ENCODE measurements around the gene IRF2.

Gene IRF2

GRCh38 chr4:184439386-184439785 lies 35.0 kb downstream of the IRF2 start:
- TF ChIP-seq CTCF (IDR thresholded peaks at IDR 0.05) = no peak
- DNase-seq (ENCODE audit: low spot score) = no peak
- Histone ChIP-seq H3K4me3 (no peak overlapping the region), H3K27ac (no peak overlapping the region)

GRCh38 chr4:184438375-184438774 lies 36.0 kb downstream of the IRF2 start:
- no peak overlapping the region for H3K4me3 ChIP-seq
- TF ChIP-seq CTCF (IDR thresholded peaks at IDR 0.05) = no peak
- no peak for DNase-seq (ENCODE audit: low spot score)
- no peak overlapping the region for H3K27ac ChIP-seq

- no peak overlapping the region for H3K4me3 ChIP-seq
- no peak overlapping the region for H3K27ac ChIP-seq
- DNase-seq (ENCODE audit: low spot score) = no peak
- TF ChIP-seq CTCF (IDR thresholded peaks at IDR 0.05) = no peak
Observed at GRCh38 chr4:184437565-184438265, 36.6 kb downstream of the IRF2 start.

DNA sequence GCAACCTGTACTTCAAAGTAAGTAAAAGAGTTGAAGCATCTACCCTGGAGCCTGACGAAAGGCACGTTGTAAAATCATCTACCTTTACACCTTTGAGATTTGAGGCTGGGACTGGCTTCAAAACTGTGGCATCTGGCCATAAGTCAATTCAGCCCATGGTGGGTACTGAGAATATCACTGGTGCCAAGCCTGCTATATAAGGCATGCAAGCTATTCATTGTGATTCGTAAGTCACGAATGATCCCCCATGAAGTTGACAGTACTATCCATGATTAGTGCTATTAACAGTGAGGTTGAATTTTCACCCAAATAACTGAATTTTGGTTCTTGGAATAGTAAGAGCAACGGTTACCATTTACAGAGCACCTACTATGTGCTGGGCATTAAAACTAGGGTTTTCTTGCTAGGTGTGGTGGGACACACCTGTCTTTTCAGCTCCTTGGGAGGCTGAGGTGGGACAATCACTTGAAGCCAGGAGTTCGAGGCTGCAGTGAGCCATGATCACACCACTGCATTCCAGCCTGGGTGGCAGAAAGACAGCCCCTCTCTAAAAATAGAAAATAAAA lies 39.8 kb downstream of the IRF2 start:
- TF ChIP-seq CTCF (IDR thresholded peaks at IDR 0.05) = no peak
- Histone ChIP-seq H3K4me3 (no peak overlapping the region), H3K27ac (no peak overlapping the region)
- DNase-seq (ENCODE audit: low spot score) = no peak

DNA sequence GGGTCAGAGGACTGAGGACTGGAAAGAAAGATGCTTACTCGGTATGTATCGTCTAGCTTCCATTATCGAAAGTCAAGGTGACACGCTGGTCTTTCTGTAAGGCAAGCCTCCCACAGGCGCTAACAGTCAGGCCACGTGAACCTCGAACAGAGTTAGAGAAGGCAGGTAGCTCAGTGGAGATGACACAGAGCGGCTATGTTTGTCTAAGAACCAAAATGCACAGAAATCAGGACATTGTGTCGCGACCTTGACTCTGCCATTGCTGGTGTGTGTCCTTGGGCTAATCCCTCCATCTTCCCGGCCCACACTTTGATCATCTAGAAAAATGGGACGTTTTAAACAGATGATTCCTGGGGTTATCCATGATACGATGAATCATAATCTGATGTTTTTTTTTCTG lies 40.3 kb downstream of the IRF2 start:
- no peak for DNase-seq (ENCODE audit: low spot score)
- no peak for TF ChIP-seq CTCF (IDR thresholded peaks at IDR 0.05)
- H3K27ac ChIP-seq = no peak overlapping the region
- H3K4me3 ChIP-seq = no peak overlapping the region

DNA sequence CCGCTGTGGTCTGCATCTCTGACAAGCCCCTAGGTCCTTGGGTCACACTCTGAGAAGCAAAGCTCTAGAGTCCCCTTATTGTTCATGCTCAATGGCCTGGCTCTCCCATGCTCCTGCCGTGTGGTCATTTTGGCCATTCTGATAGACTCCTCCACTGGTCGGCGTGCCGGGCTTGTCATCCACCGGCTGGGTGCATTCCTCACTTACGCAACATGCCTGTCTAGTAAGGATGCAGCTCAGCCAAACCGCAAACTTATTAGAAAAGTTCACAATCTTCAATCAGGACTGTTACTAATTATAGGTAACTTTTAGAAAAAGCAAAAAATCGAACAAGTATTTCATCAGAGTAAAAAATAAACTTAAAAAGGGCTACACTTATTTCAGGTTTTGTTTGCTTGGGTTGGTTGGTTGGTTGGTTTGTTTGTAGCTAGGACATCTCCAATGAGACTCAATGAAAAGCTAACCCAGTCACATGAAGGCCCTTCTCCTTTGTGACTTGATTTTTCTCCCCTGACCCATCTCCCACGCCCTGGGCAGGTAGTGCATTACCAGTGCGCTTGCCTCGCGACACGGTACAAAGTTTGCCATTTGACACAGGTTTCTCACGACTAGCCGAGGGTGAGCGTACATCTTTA lies 41.0 kb downstream of the IRF2 start:
- no peak for TF ChIP-seq CTCF (IDR thresholded peaks at IDR 0.05)
- no peak for DNase-seq (ENCODE audit: low spot score)
- Histone ChIP-seq H3K4me3 (no peak overlapping the region), H3K27ac (no peak overlapping the region)

Data from coronary artery (tissue), 2 donors.